ENCODE measurements around the gene NINJ1.

DNA sequence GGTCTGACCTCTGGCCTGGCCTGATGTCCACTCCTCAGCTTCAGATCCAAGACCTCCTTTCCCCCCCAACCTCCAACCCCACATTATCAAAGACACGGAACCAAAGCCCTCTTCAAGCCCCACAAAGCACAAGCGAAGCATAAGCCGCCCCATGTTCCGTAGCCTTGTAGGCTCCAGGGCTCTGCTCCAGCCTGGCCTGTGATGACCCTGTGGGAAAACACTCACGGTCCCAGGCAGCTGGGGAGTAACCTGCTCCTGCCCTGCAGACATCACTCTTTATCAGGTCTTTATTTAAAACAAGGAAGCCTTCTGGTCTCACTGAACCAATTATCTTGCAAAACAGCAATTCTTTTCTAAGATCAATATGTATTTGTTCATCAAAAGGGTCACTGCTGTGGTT, 34.5 kb upstream of the NINJ1 start:
- TF ChIP-seq, protein P1, sequence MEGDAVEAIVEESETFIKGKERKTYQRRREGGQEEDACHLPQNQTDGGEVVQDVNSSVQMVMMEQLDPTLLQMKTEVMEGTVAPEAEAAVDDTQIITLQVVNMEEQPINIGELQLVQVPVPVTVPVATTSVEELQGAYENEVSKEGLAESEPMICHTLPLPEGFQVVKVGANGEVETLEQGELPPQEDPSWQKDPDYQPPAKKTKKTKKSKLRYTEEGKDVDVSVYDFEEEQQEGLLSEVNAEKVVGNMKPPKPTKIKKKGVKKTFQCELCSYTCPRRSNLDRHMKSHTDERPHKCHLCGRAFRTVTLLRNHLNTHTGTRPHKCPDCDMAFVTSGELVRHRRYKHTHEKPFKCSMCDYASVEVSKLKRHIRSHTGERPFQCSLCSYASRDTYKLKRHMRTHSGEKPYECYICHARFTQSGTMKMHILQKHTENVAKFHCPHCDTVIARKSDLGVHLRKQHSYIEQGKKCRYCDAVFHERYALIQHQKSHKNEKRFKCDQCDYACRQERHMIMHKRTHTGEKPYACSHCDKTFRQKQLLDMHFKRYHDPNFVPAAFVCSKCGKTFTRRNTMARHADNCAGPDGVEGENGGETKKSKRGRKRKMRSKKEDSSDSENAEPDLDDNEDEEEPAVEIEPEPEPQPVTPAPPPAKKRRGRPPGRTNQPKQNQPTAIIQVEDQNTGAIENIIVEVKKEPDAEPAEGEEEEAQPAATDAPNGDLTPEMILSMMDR (IDR thresholded peaks at IDR 0.05) = no peak
- TF ChIP-seq POLR2A (IDR thresholded peaks at IDR 0.05) = no peak
